HCT116 (cell line): Measurements from ENCODE around the gene IRF3. TPM values are rescaled to one million over a fixed set of nuclear protein-coding genes. Genes with fewer than 3 reads are reported as not detected.
"Not testable (repeated sequence)": the region's sequence is repeated elsewhere in the genome, so short reads cannot be mapped to it uniquely, and the experiment has no call there.

Source experiments
- ATAC-seq: fragments of 200-7000 bp; cut with Tn5 transposase; 2 replicates; pipeline ENCODE4 v1.9.1; 2020; ENCODE audit warnings: mild to moderate bottlenecking, moderate library complexity
- BruUV-seq: library from RNA; stranded (reverse); fragments of 400-500 nt; replicated peaks from 2 replicates; lab custom pipeline; 2021; lab: Mats Ljungman, UMichigan
- CTCF ChIA-PET: fragments of 300-600 bp; sonication (Branson Sonifier 250); formaldehyde crosslinking; loops from one replicate; lab custom pipeline; 2021; ENCODE audit warnings: antibody characterized with exemption; lab: Charles Lee
- POLR2A ChIA-PET: fragments of 300-600, 350-600 bp; sonication (Branson Sonifier 250); formaldehyde crosslinking; loops from one replicate; lab custom pipeline; 2021; ENCODE audit warnings: antibody characterized with exemption; lab: Charles Lee
- RAD21 ChIA-PET, 2 experiments: fragments of 300-600 bp; sonication (Branson Sonifier 250); formaldehyde crosslinking; loops; one replicate each; lab custom pipeline; 2023; ENCODE audit warnings: low total read pairs in 2 of 2; ENCODE audit not compliant: uncharacterized antibody in 2 of 2, unreplicated experiment in 2 of 2, low non-redundant PET in 1 of 2; lab: Charles Lee
- DNase-seq: peaks from one replicate; pipeline ENCODE4 v3.0.0-alpha.2; 2010; ENCODE audit warnings: low read depth, low spot score
- H2AFZ ChIP-seq: fragments of 200-600 bp; shearing (Covaris generic), sonication (generic); 2 replicates; pipeline ENCODE4 v1.6.1; 2017; ENCODE audit warnings: low read depth, mixed run types, mixed read lengths, antibody characterized with exemption, low read length; ENCODE audit not compliant: poor library complexity, severe bottlenecking
- H3K27ac ChIP-seq: 2 replicates; pipeline ENCODE4 v1.5.1; 2012; ENCODE audit warnings: low read depth, low read length
- H3K27me3 ChIP-seq: fragments of 200-600 bp; sonication (generic); 2 replicates; pipeline ENCODE4 v1.6.1; 2016; ENCODE audit warnings: mixed run types, low read length, mixed read lengths; ENCODE audit not compliant: insufficient read depth
- H3K36me3 ChIP-seq, 2 experiments: fragments of 200-500 bp in 1 of 2; fragments of 200-600 bp in 1 of 2; sonication (Bioruptor generic) in 1 of 2; sonication (generic) in 1 of 2; 2 replicates each; pipeline versions ENCODE4 v1.5.1 to v1.6.1; 2014 to 2016; ENCODE audit warnings: low read length in 2 of 2, inconsistent platforms in 1 of 2, mixed read lengths in 1 of 2, mixed run types in 1 of 2; ENCODE audit not compliant: insufficient read depth in 2 of 2, control insufficient read depth in 1 of 2
- H3K4me1 ChIP-seq, 2 experiments: fragments of 200-600 bp in 1 of 2; sonication (generic) in 1 of 2; 2 replicates each; pipeline versions ENCODE4 v1.5.1 to v1.6.1; 2012 to 2017; ENCODE audit warnings: low read length in 2 of 2, inconsistent platforms in 1 of 2, mild to moderate bottlenecking in 1 of 2, mixed read lengths in 1 of 2, mixed run types in 1 of 2, moderate library complexity in 1 of 2; ENCODE audit not compliant: insufficient read depth in 2 of 2, control insufficient read depth in 1 of 2
- H3K4me2 ChIP-seq: fragments of 200-600 bp; sonication (generic); 2 replicates; pipeline ENCODE4 v1.6.1; 2017; ENCODE audit warnings: mixed run types, low read length, mixed read lengths
- H3K4me3 ChIP-seq, 2 experiments: fragments of 200-600 bp in 1 of 2; sonication (generic) in 1 of 2; replicated peaks in 1 of 2; 2 replicates each; pipeline ENCODE4 v1.5.1; 2011 to 2016; ENCODE audit warnings: low read length in 2 of 2, control low read depth in 1 of 2, low read depth in 1 of 2, mild to moderate bottlenecking in 1 of 2, mixed read lengths in 1 of 2, mixed run types in 1 of 2
- H3K79me2 ChIP-seq: fragments of 200-600 bp; sonication (generic); 2 replicates; pipeline ENCODE4 v1.6.1; 2017; ENCODE audit warnings: mild to moderate bottlenecking, mixed run types, low read length, moderate library complexity, mixed read lengths; ENCODE audit not compliant: insufficient read depth
- H3K9ac ChIP-seq: fragments of 200-600 bp; sonication (generic); 2 replicates; pipeline ENCODE4 v1.6.1; 2016; ENCODE audit warnings: low read length, mixed read lengths
- H3K9me2 ChIP-seq: fragments of 200-600 bp; sonication (generic), shearing (Covaris generic); 2 replicates; pipeline ENCODE4 v1.6.1; 2017; ENCODE audit warnings: mixed run types, mild to moderate bottlenecking, moderate library complexity; ENCODE audit not compliant: insufficient read depth
- H3K9me3 ChIP-seq, 2 experiments: fragments of 200-500 bp in 1 of 2; fragments of 200-600 bp in 1 of 2; sonication (Bioruptor generic) in 1 of 2; sonication (generic) in 1 of 2; 2 replicates each; pipeline ENCODE4 v1.6.1; 2014 to 2017; ENCODE audit warnings: low read length in 2 of 2, mixed read lengths in 2 of 2, inconsistent platforms in 1 of 2, low read depth in 1 of 2, mild to moderate bottlenecking in 1 of 2, mixed run types in 1 of 2, moderate library complexity in 1 of 2; ENCODE audit not compliant: control insufficient read depth in 1 of 2, insufficient read depth in 1 of 2
- H4K20me1 ChIP-seq: fragments of 200-600 bp; sonication (generic), shearing (Covaris generic); 2 replicates; pipeline ENCODE4 v1.6.1; 2017; ENCODE audit warnings: mixed run types, mild to moderate bottlenecking, moderate library complexity; ENCODE audit not compliant: insufficient read depth
- CBX3 ChIP-seq: IDR thresholded peaks from 2 replicates; pipeline ENCODE4 v1.6.1; 2012; ENCODE audit warnings: low read depth
- ELF1 ChIP-seq: IDR thresholded peaks from 2 replicates; pipeline ENCODE4 v1.6.1; 2012; ENCODE audit warnings: low read depth, borderline replicate concordance
- POLR2A ChIP-seq: IDR thresholded peaks from 2 replicates; pipeline ENCODE4 v1.7.0; 2011; ENCODE audit warnings: borderline replicate concordance; ENCODE audit not compliant: insufficient read depth, insufficient read length; ENCODE audit errors: extremely low read depth
- intact Hi-C: fragments of 100-400 bp; cut with micrococcal nuclease; formaldehyde crosslinking; loops from 2 replicates; pipeline ENCODE4 v1.10.0; 2022
- total RNA-seq: library from RNA; stranded (reverse); gene quantifications from one replicate; pipeline ENCODE4 v1.2.1, GENCODE V29; 2021; ENCODE audit not compliant: unreplicated experiment
- TF ChIP-seq, protein P1 (sequence below): IDR thresholded peaks from 2 replicates; pipeline ENCODE4 v1.6.1; 2012; ENCODE audit warnings: low read depth

Gene IRF3
- total RNA-seq, 1 experiment from 2014 or later: 129 TPM

DNA sequence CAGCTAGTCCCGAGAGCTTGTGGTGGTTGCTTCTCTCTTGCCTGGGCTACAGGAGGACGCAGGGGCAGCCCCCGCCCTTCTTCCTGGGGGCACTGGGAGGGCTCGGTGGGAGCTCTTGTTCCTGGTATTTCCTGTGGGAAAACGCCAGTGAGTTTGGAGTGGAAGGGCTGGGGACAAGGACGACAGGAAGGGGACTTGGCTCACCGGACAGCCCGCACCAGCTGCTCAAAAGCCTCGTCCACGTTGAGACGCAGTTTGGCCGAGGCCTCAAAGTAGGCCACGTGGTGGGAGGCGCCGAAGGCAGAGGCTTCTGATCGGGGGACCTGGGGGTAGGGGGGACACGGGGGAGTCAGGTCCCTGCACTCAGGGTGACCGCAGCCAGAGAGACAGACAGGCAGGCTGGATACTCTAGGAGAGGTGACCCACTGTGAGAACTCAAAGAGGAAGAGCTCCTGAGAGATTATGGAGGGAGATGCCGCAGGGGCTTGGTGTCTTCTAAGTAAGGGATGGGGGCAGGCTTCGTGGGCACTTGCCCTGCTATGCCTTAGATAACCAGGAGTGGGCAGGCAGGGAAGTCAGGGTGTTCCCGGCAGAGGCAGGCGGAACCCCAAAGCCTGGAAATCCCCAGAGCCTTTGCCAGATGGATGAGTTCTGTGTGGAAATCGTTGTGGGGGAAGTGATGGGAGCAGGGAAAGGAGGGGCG, 30.0 kb downstream of the IRF3 start:
- Histone ChIP-seq H3K9ac (no peak overlapping the region), H3K4me1 (peaks cover 11 to 37% of the 10 kb centered on the region in 2 experiments), H3K4me2 (no peak overlapping the region), H3K4me3 (no peak overlapping the region), H3K27ac (no peak overlapping the region), H3K79me2 (peaks cover 5% of the 10 kb centered on the region; the same call in 1 of the 2 replicates), H3K36me3 (no peaks in the 10 kb centered on the region; a peak in 1 of 4 replicates), H3K27me3 (no peaks in the 10 kb centered on the region), H3K9me3 (no peaks in the 10 kb centered on the region), H4K20me1 (no peaks in the 10 kb centered on the region), H3K9me2 (no peaks in the 10 kb centered on the region), H2AFZ (no peak overlapping the region)
- BruUV-seq: no TSS peak
- DNase-seq (no peak), ATAC-seq (no peak)
- intact Hi-C loops: no loop called here
- ChIA-PET CTCF (no interaction called here), POLR2A (no interaction called here), RAD21 (no interaction called here)
- TF ChIP-seq ELF1: no peak
- TF ChIP-seq, protein P1, sequence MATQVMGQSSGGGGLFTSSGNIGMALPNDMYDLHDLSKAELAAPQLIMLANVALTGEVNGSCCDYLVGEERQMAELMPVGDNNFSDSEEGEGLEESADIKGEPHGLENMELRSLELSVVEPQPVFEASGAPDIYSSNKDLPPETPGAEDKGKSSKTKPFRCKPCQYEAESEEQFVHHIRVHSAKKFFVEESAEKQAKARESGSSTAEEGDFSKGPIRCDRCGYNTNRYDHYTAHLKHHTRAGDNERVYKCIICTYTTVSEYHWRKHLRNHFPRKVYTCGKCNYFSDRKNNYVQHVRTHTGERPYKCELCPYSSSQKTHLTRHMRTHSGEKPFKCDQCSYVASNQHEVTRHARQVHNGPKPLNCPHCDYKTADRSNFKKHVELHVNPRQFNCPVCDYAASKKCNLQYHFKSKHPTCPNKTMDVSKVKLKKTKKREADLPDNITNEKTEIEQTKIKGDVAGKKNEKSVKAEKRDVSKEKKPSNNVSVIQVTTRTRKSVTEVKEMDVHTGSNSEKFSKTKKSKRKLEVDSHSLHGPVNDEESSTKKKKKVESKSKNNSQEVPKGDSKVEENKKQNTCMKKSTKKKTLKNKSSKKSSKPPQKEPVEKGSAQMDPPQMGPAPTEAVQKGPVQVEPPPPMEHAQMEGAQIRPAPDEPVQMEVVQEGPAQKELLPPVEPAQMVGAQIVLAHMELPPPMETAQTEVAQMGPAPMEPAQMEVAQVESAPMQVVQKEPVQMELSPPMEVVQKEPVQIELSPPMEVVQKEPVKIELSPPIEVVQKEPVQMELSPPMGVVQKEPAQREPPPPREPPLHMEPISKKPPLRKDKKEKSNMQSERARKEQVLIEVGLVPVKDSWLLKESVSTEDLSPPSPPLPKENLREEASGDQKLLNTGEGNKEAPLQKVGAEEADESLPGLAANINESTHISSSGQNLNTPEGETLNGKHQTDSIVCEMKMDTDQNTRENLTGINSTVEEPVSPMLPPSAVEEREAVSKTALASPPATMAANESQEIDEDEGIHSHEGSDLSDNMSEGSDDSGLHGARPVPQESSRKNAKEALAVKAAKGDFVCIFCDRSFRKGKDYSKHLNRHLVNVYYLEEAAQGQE: no peak
- no peak for TF ChIP-seq POLR2A
- no peak for TF ChIP-seq CBX3

DNA sequence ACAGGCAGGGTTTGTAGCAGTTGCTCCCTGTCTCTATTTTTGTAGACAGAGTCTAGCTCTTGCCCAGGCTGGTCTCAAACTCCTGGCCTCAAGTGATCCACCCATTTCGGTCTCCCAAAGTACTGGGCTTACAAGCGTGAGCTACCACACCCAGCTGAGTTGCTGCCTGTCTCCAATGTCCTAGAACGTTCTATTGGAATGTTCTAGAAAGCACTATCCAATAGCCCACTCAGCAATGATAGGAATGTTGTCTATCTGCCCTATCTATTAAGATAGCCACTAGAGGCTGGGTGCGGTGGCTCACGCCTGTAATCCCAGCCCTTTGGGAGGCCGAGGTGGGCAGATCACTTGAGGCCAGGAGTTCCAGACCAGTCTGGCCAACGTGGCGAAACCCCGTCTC, 32.4 kb downstream of the IRF3 start:
- intact Hi-C loops, H3K9me3 ChIP-seq, H3K9ac ChIP-seq, H3K36me3 ChIP-seq, H3K4me2 ChIP-seq, H4K20me1 ChIP-seq, H3K9me2 ChIP-seq, H2AFZ ChIP-seq, DNase-seq, H3K27ac ChIP-seq, H3K4me3 ChIP-seq, ATAC-seq, H3K79me2 ChIP-seq, POLR2A ChIA-PET, BruUV-seq, H3K27me3 ChIP-seq, CTCF ChIA-PET: not testable (repeated sequence)
- RAD21 ChIA-PET: interaction anchor here in 1 of 2 experiments (0.6 kb wide), 1 partner anchor 41 kb away, joined by 4 read pairs; no protein-coding TSS in a partner anchor
- H3K4me1 ChIP-seq: peaks cover 3 to 22% of the 10 kb centered on the region in 2 experiments
